SK-N-SH (cell line): Measurements from ENCODE around the gene CANT1. TPM values are rescaled to one million over a fixed set of nuclear protein-coding genes. Genes with fewer than 3 reads are reported as not detected.

Source experiments
- CTCF ChIA-PET: fragments of 300-600, 350-600 bp; formaldehyde crosslinking; extraction: SDS; loops from one replicate; lab custom pipeline; 2021; lab: Yijun Ruan, JAX
- POLR2A ChIA-PET: fragments of 350-600 bp; sonication (Branson Sonifier 250); formaldehyde crosslinking; extraction: SDS; loops from one replicate; lab custom pipeline; 2020; ENCODE audit warnings: antibody characterized with exemption, inconsistent platforms; lab: Yijun Ruan, JAX
- DNase-seq: peaks from one replicate; pipeline ENCODE4 v3.0.0; 2012
- H2AFZ ChIP-seq: fragments of 200-600 bp; sonication (generic); 2 replicates; pipeline ENCODE4 v1.8.1; 2016; ENCODE audit warnings: antibody characterized with exemption, mild to moderate bottlenecking, low read depth
- H3F3A ChIP-seq: fragments of 200-600 bp; sonication (generic); replicated peaks from 2 replicates; pipeline ENCODE3; 2016; ENCODE audit warnings: antibody characterized with exemption, mild to moderate bottlenecking; ENCODE audit not compliant: insufficient read depth
- H3K27ac ChIP-seq, 2 experiments: fragments of 200-500 bp in 1 of 2; fragments of 200-600 bp in 1 of 2; sonication (Bioruptor generic) in 1 of 2; sonication (generic), shearing (Covaris generic) in 1 of 2; 2 replicates each; pipeline versions ENCODE4 v1.5.1 to v1.6.1; 2014 to 2016; ENCODE audit warnings: low read depth in 2 of 2, inconsistent platforms in 1 of 2, low read length in 1 of 2, mild to moderate bottlenecking in 1 of 2, mixed read lengths in 1 of 2
- H3K27me3 ChIP-seq: fragments of 200-600 bp; sonication (generic), shearing (Covaris generic); 2 replicates; pipeline ENCODE4 v1.6.1; 2016; ENCODE audit warnings: mixed run types; ENCODE audit not compliant: insufficient read depth
- H3K36me3 ChIP-seq, 2 experiments: fragments of 200-500 bp in 1 of 2; fragments of 200-600 bp in 1 of 2; sonication (Bioruptor generic) in 1 of 2; sonication (generic) in 1 of 2; replicated peaks in 1 of 2; 2 replicates each; pipeline versions ENCODE3 to v1.5.1; 2014 to 2016; ENCODE audit warnings: low read length in 1 of 2, mild to moderate bottlenecking in 1 of 2; ENCODE audit not compliant: insufficient read depth in 2 of 2, control insufficient read depth in 1 of 2
- H3K4me1 ChIP-seq, 2 experiments: fragments of 200-500 bp in 1 of 2; fragments of 200-600 bp in 1 of 2; sonication (Bioruptor generic) in 1 of 2; sonication (generic), shearing (Covaris generic) in 1 of 2; 2 replicates each; pipeline versions ENCODE4 v1.5.1 to v1.6.1; 2014 to 2016; ENCODE audit warnings: low read depth in 1 of 2, low read length in 1 of 2, mixed run types in 1 of 2; ENCODE audit not compliant: insufficient read depth in 2 of 2, control insufficient read depth in 1 of 2
- H3K4me2 ChIP-seq: fragments of 200-600 bp; sonication (generic), shearing (Covaris generic); 2 replicates; pipeline ENCODE4 v1.6.1; 2017; ENCODE audit warnings: mixed run types
- H3K4me3 ChIP-seq, 2 experiments: fragments of 200-500 bp in 1 of 2; fragments of 200-600 bp in 1 of 2; sonication (Bioruptor generic) in 1 of 2; sonication (generic), shearing (Covaris generic) in 1 of 2; 2 replicates each; pipeline versions ENCODE4 v1.5.1 to v1.8.1; 2014 to 2016; ENCODE audit warnings: low read depth in 2 of 2, inconsistent platforms in 1 of 2, low read length in 1 of 2, mild to moderate bottlenecking in 1 of 2, mixed read lengths in 1 of 2, moderate library complexity in 1 of 2
- H3K79me2 ChIP-seq: fragments of 200-600 bp; sonication (generic); 2 replicates; pipeline ENCODE4 v1.8.1; 2017; ENCODE audit warnings: mild to moderate bottlenecking; ENCODE audit not compliant: insufficient read depth
- H3K9ac ChIP-seq: fragments of 200-600 bp; sonication (generic); 2 replicates; pipeline ENCODE4 v1.6.1; 2017; ENCODE audit warnings: mixed run types
- H3K9me2 ChIP-seq: fragments of 200-600 bp; sonication (generic); 2 replicates; pipeline ENCODE4 v1.6.1; 2017; ENCODE audit warnings: mixed run types
- H3K9me3 ChIP-seq: fragments of 200-600 bp; sonication (generic); 2 replicates; pipeline ENCODE4 v1.6.1; 2017; ENCODE audit warnings: mixed run types, mild to moderate bottlenecking, moderate library complexity
- H4K20me1 ChIP-seq: fragments of 200-600 bp; sonication (generic); 2 replicates; pipeline ENCODE4 v1.6.1; 2017; ENCODE audit warnings: mild to moderate bottlenecking, mixed run types; ENCODE audit not compliant: insufficient read depth
- CTCF ChIP-seq: fragments of 200-600 bp; sonication (generic); IDR thresholded peaks from 2 replicates; pipeline ENCODE4 v1.6.1; 2017; ENCODE audit warnings: antibody characterized with exemption, mild to moderate bottlenecking, moderate library complexity
- EZH2phosphoT487 ChIP-seq: fragments of 200-600 bp; sonication (generic); IDR thresholded peaks from 2 replicates; pipeline ENCODE4 v1.6.1; 2017; ENCODE audit warnings: low read depth, mixed run types, mild to moderate bottlenecking, antibody characterized with exemption, moderate library complexity, borderline replicate concordance
- GABPA ChIP-seq: IDR thresholded peaks from 2 replicates; pipeline ENCODE4 v1.4.0; 2012; ENCODE audit warnings: low read depth, mild to moderate bottlenecking
- NRF1 ChIP-seq: IDR thresholded peaks from 2 replicates; pipeline ENCODE4 v1.6.1; 2012; ENCODE audit warnings: low read depth, mild to moderate bottlenecking, low read length
- RAD21 ChIP-seq: IDR thresholded peaks from 2 replicates; pipeline ENCODE4 v1.6.1; 2012; ENCODE audit warnings: mild to moderate bottlenecking, low read length
- RFX5 ChIP-seq: IDR thresholded peaks from 2 replicates; pipeline ENCODE4 v1.6.1; 2012; ENCODE audit warnings: mild to moderate bottlenecking, improper control_type of control experiment, low read length
- RXRA ChIP-seq: IDR thresholded peaks from 2 replicates; pipeline ENCODE4 v1.4.0; 2012; ENCODE audit warnings: low read depth, mild to moderate bottlenecking, borderline replicate concordance
- SMC3 ChIP-seq: IDR thresholded peaks from 2 replicates; pipeline ENCODE4 v1.6.1; 2012; ENCODE audit warnings: low read depth, low read length, improper control_type of control experiment
- TAF1 ChIP-seq: IDR thresholded peaks from 2 replicates; pipeline ENCODE4 v1.6.1; 2012; ENCODE audit warnings: low read depth, mild to moderate bottlenecking, low read length, moderate library complexity, borderline replicate concordance
- TCF12 ChIP-seq: IDR thresholded peaks from 2 replicates; pipeline ENCODE4 v1.4.0; 2012
- YY1 ChIP-seq: IDR thresholded peaks from 2 replicates; pipeline ENCODE4 v1.4.0; 2012; ENCODE audit warnings: low read depth, mild to moderate bottlenecking
- WGBS: methylation state at CpG from one replicate; pipeline ENCODE4 v1.1.6; 2017; ENCODE audit warnings: low lambda C conversion rate; 5-methylcytosine and 5-hydroxymethylcytosine counted together
- polyA plus RNA-seq, 3 experiments: library from polyadenylated mRNA; depleted of rRNA; stranded (reverse); fragments of >200 nt; gene quantifications; 2 replicates each; pipeline ENCODE4 v1.2.3, GENCODE V29; 2012

The CANT1 gene
- polyA plus RNA-seq, 1 of the 3 experiments (the other 2 are of a cell fraction), result 87.4 TPM

- peaks cover 16% of the 10 kb centered on the region for H3F3A ChIP-seq
- H3K4me1 ChIP-seq, result peaks cover 0 to 23% of the 10 kb centered on the region in 2 experiments; a peak in 2 of 4 replicates
- no peak overlapping the region for H3K4me3 ChIP-seq
- no peaks in the 10 kb centered on the region for H3K9me2 ChIP-seq
- no peaks in the 10 kb centered on the region for H4K20me1 ChIP-seq
- H3K27ac ChIP-seq, result no peak overlapping the region
- WGBS, result 83% methylated on average over 10 of the region's 10 CpGs
- no peaks in the 10 kb centered on the region for H3K27me3 ChIP-seq
- no peak overlapping the region for H3K4me2 ChIP-seq
- no peaks in the 10 kb centered on the region for H3K79me2 ChIP-seq
- no peak for DNase-seq
- CTCF ChIA-PET, result interaction anchor here (0.6 to 25.7 kb wide), 9 partner anchors 16 to 360 kb away, joined by 3 to 529 read pairs (median 7); partner anchors contain the start of gene C1QTNF1
- no peaks in the 10 kb centered on the region for H3K36me3 ChIP-seq
- no peak overlapping the region for H2AFZ ChIP-seq
- H3K9ac ChIP-seq, result no peak overlapping the region
- no peak for TF ChIP-seq CTCF
- no peak for TF ChIP-seq EZH2phosphoT487
- TF ChIP-seq RFX5, result no peak
- TF ChIP-seq TCF12, result no peak
- no peak for TF ChIP-seq SMC3
- TF ChIP-seq GABPA, result no peak
- no peak for TF ChIP-seq RXRA
- TF ChIP-seq, all 33 proteins: peak for 0
- POLR2A ChIA-PET, result no interaction called here
- H3K9me3 ChIP-seq, result no peaks in the 10 kb centered on the region
Observed at GRCh38 chr17:79043191-79043930, 33.8 kb upstream of the CANT1 start.

GRCh38 chr17:79042421-79043190 is 33.0 kb upstream of the CANT1 start:
- Histone ChIP-seq H4K20me1 (no peaks in the 10 kb centered on the region), H2AFZ (no peak overlapping the region), H3K4me2 (no peak overlapping the region), H3K9me3 (no peaks in the 10 kb centered on the region), H3K9ac (no peak overlapping the region), H3K4me1 (peaks cover 0 to 21% of the 10 kb centered on the region in 2 experiments; a peak in 2 of 4 replicates), H3K9me2 (no peaks in the 10 kb centered on the region), H3K27me3 (no peaks in the 10 kb centered on the region), H3K27ac (no peak overlapping the region), H3K4me3 (no peak overlapping the region), H3F3A (peaks cover 19% of the 10 kb centered on the region), H3K36me3 (no peaks in the 10 kb centered on the region), H3K79me2 (no peaks in the 10 kb centered on the region)
- peak; percentile 90 for DNase-seq
- TF ChIP-seq NRF1, result 0 out of 2 replicates have a peak, but pooled peaks have one; percentile 33
- TF ChIP-seq TAF1, result no peak
- peak; percentile 97 for TF ChIP-seq CTCF
- TF ChIP-seq RAD21, result peak; percentile 95
- TF ChIP-seq SMC3, result peak; percentile 100
- no peak for TF ChIP-seq YY1
- ChIA-PET CTCF (interaction anchor here (0.6 to 7.9 kb wide), 62 partner anchors 8 to 493 kb away, joined by 3 to 191 read pairs (median 5); partner anchors contain the start of genes C1QTNF1, ENGASE and LGALS3BP), POLR2A (interaction anchor here (0.5 to 1.1 kb wide), 2 partner anchors 14 to 42 kb away, joined by 5 to 6 read pairs; no protein-coding TSS in a partner anchor)
- WGBS, result 57% methylated on average over 13 of the region's 13 CpGs
